Cardiac fibroblast (primary cell): ENCODE results near the gene LAMB2.

Experiments
- DNase-seq, 2 donors: peaks; one replicate each; pipeline versions ENCODE4 v3.0.0 to v3.0.0-alpha.2; 2010; ENCODE audit warnings: low read depth in 2 of 2
- H3K4me3 ChIP-seq, 2 donors: replicated peaks in 1 of 2; 1 replicate in 1 of 2; 2 replicates in 1 of 2; pipeline ENCODE4 v1.5.1; 2011; ENCODE audit warnings: low read depth in 2 of 2, low read length in 2 of 2, mild to moderate bottlenecking in 2 of 2, moderate library complexity in 1 of 2
- TF ChIP-seq, protein P1 (sequence below): IDR thresholded peaks from one replicate; pipeline ENCODE4 v1.5.1; 2011; ENCODE audit warnings: low read depth, mild to moderate bottlenecking, low read length, inconsistent platforms

The LAMB2 gene

GRCh38 chr3:49135499-49135898 lies 2.6 kb upstream of the LAMB2 start:
- no peak overlapping the region for H3K4me3 ChIP-seq
- TF ChIP-seq, protein P1, sequence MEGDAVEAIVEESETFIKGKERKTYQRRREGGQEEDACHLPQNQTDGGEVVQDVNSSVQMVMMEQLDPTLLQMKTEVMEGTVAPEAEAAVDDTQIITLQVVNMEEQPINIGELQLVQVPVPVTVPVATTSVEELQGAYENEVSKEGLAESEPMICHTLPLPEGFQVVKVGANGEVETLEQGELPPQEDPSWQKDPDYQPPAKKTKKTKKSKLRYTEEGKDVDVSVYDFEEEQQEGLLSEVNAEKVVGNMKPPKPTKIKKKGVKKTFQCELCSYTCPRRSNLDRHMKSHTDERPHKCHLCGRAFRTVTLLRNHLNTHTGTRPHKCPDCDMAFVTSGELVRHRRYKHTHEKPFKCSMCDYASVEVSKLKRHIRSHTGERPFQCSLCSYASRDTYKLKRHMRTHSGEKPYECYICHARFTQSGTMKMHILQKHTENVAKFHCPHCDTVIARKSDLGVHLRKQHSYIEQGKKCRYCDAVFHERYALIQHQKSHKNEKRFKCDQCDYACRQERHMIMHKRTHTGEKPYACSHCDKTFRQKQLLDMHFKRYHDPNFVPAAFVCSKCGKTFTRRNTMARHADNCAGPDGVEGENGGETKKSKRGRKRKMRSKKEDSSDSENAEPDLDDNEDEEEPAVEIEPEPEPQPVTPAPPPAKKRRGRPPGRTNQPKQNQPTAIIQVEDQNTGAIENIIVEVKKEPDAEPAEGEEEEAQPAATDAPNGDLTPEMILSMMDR: no peak
- no peak for DNase-seq

GRCh38 chr3:49134471-49135265 lies 1.8 kb upstream of the LAMB2 start:
- TF ChIP-seq, protein P1: no peak
- no peak for DNase-seq
- H3K4me3 ChIP-seq: no peak overlapping the region

- TF ChIP-seq, protein P1: no peak
- peak overlapping the region; percentile 72 to 91 for H3K4me3 ChIP-seq
- peak; percentile 91 to 95 for DNase-seq
Observed at GRCh38 chr3:49133226-49133951, 539 bp upstream of the LAMB2 start.

DNA sequence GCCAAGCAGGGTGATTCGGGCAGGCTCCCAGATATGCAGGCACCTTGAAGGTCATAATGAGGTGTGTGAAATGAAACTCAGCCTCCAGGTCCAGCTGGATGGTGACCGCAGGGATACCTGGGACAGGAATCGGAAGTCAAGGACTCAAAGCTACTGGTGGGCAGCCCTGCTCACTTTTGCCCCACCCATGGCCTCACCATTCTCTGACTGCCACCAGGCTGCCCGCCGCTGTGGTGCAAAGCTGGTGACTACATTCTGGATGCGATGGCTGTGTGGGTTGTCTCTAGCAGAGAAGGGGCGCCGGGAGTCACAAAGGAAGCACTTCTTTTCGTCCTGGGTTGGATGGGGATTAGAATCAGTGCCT lies 795 bp downstream of the LAMB2 start:
- TF ChIP-seq, protein P1: no peak
- no peak for DNase-seq
- peak overlapping the region; percentile 72 to 91 for H3K4me3 ChIP-seq

DNA sequence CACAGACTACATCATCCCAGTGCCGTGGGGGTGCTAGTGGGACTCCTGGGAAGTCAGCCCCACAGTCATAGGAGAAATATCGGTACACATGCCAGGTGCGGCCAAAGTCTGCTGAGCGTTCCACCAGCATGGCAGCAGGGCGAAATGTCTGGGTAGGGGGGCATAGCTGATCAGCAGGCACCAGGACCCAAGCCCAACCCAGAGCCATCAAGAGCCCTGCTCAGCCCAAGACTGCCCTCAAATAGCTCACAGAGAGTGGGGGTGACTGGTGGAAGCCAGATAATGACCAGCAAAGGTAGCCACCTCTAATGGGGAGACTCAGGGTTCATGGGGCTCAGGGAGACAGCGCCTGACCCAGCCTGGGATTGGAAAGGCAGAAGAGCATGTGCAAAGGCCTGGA lies 1.3 kb downstream of the LAMB2 start:
- DNase-seq: no peak
- peak overlapping the region; percentile 72 to 91 for H3K4me3 ChIP-seq
- TF ChIP-seq, protein P1: no peak

DNA sequence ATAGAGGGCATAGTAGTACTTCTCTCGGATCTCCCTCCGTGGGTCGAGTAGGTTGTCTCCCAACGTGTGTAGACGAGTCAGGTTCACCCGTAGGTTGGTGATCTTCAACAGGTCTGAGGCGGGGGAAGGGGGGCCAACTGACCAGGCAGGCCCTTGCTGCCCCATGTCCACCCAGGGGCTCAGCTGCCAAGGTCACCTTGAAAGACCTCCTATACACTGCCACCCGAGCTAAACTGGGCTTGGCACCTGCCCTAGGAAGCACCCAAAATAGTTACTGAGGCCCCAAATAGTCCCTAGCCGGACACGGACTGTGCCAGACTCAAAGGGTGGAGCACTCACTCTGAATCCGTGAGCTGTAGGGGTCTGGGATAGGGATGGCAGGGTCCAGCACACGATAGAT lies 1.8 kb downstream of the LAMB2 start:
- no peak for DNase-seq
- H3K4me3 ChIP-seq: peak overlapping the region in 1 of 2 donors; percentile 91
- TF ChIP-seq, protein P1: no peak
